GM21576 (cell line): ENCODE data around the gene COBL.

Source experiments
- ATAC-seq: cut with Tn5 transposase; IDR thresholded peaks from one replicate; pipeline ENCODE4 v1.9.1; 2021; ENCODE audit warnings: mild to moderate bottlenecking, moderate library complexity; ENCODE audit not compliant: unreplicated experiment

The COBL gene

DNA sequence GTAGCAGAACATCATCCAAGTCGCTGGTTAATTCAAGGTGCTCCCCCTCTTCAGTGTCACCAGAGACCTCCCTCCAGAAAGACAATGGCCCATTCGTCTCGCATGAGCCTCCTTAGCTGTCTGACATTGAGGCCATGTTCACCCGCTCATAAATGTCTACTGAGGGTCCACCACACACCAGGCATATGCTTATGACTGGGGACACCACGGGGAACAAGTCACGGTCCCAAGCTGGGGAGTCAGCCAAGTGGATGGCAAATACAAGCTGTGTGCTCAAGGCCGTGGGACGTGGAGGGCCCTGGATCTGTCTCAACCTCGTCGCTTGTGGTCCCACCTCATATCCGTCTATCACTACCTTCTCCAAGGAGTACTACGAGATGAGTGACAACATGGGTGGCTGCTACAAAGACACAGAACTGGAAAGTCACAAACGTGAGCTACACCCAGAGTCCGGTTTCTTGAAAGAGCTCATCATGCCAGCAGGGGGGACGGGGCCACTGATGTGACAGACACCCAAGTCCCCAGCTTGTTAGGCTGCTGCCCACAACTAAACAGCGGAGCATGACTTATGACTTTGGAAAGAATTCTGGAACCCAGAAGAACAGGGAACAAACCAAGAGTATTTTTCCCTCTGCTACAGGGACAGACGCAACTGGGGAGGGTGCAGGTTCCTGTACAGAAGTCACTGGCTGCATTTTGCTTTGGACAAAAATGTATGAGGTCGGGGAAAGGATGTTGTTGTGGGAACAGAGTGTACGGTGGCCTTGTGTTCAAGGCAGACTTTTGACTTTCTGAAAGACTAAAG is 189.6 kb downstream of the COBL start:
- no peak for ATAC-seq

DNA sequence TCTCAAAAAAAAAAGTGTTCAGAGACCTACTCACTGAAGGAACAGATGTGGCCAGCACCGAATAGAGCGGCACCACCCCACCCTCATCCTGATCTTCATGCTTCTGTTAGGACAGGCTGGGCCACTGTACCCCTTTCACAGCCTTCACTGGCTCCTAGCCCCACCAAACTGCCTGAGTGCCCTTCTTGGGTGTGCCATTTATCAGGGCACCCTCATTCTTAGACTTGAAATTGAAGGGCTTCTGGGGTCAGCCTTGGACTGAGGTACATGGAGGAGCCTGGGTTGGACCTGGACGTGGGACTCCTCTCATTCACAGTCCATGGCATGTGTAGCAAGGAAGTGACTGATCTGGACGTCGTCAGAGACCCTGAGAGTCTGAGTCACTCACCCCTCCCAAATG is 190.3 kb downstream of the COBL start:
- ATAC-seq = no peak

GRCh38 chr7:51124321-51124720 is 192.3 kb downstream of the COBL start:
- ATAC-seq = no peak

DNA sequence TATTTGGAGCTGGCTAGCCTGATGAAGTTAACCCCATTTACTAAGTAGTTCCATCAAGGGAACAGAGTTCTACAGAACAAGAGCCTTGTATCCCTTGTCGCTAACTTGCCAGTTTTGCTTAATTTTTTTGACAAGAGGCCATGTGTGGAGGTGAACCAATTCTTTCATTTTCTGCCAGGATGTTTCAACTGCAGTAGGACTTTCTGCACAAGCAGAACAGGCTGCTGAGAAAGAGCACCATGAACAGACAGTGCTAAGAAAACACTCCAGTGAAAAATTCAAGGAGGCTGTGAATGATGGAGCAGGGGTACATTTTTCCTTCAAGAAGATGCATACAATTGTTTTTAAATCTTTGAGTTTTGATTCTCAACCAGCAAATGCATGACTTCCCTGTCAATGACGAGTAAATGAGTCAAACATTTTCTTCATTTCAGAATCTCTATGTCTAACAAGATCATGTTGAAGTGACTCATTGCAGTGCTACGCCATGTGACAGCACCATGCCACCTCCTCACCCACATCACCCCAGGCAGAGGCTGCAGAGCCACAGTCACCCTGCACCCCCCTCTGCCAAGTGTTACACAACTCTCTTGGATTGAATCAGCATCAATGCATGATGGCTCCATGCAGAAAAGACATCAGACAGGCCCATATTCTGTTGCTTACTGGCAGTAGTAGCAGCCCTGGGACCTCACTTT is 193.1 kb downstream of the COBL start:
- no peak for ATAC-seq

DNA sequence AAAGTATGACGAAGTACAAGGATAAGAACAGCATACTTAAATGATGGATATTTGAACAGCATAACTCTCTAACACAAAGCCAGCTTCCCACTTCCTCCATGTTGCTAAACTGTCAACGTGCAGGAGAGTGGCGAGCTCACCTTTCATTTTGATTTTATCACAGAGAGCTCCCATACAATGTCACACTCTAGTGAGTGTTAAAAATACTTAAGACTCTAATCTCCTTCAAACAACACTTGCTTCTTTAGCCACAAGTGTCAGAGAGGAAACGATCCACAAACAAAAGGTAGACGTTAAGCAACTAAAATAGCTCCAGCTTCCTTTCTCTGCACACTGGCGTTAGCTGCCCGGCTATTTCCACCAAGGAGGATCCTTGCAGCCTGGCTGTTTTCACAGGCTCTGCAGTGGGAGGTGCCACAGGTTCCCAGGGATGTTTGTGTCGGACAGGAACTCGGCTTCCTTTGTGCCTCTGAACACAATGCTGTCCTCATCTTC is 194.6 kb downstream of the COBL start:
- no peak for ATAC-seq

DNA sequence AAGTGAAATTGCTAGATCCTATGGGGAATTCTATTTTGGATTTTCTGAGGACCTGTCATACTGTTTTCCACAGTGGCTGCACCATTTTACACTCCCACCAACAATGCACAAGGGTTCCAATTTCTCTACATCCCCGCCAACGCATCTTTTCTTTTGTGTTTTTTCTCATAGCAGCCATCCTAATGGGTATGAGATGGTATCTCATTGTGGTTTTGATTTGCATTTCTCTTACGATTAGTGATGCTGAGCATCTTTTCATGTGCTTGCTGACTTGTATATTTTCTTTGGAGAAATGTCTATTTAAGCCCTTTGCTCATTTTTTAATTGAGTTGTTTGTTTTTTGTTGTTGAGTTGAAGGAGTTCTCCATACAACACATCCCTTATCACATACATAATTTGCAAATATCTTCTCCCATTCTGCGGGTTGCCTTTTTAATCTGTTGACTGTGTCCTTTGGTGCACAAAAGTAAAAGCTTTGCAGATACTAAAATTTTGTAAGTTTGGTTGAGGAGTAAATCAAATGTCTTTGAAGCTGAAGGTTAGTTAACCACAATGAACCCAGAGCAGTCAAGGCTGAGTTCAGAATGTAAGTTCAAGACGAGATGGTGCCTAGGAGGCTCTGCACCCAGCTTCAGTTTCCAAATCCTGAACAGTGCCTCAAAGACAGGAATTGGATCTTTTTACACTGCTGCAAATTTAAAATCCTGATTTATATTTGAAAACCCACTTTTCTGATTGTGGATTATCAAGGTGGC is 195.4 kb downstream of the COBL start:
- ATAC-seq = no peak

- no peak for ATAC-seq
Observed at GRCh38 chr7:51118628-51119027, 198.0 kb downstream of the COBL start.

GRCh38 chr7:51114501-51114900 is 202.1 kb downstream of the COBL start:
- no peak for ATAC-seq

GRCh38 chr7:51113962-51114361 is 202.6 kb downstream of the COBL start:
- ATAC-seq = no peak

GRCh38 chr7:51113560-51113959 is 203.0 kb downstream of the COBL start:
- no peak for ATAC-seq

GRCh38 chr7:51111241-51111940 is 205.2 kb downstream of the COBL start:
- no peak for ATAC-seq

DNA sequence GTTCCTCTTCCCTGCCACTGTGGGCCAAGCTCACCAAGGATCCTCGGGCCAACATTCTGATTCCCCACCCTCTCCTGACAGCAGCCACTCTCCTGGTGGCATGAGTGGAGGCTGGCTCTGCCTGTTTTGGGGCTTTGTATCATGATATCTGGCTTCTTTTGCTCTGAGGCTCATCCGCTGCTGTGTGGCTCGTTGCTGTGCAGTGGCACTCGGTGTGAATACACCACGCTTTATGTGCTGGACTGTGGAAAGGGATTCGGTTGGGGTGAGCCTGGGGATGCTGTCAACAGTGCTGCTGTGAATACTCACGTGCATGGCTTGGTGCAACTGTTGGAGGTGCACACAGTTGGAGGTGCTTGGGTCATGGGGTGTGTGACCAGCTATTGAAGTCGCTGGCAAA is 208.5 kb downstream of the COBL start:
- ATAC-seq = no peak

GRCh38 chr7:51104278-51104677 is 212.3 kb downstream of the COBL start:
- ATAC-seq = no peak

DNA sequence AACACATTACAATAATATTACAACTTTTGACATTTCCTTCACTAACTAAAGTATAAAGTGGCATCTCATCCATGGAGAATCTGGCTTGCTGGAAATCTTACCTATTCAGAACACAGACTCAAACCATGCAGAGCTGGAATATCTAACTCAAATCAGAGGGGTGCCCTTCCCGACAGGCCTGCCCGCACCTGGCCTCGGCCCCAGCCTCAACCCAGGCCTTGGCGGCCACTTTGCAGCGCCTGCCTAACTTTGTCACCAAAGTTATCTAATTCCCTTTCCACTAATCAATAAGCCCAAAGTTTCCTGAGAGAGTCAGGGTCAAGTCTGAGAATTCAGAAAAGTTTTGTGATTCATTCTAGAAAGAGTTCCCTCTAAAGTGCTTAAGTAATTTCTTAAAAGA is 212.9 kb downstream of the COBL start:
- ATAC-seq = no peak

GRCh38 chr7:51102828-51103227 is 213.8 kb downstream of the COBL start:
- no peak for ATAC-seq

GRCh38 chr7:51101111-51101757 is 215.4 kb downstream of the COBL start:
- ATAC-seq = no peak

DNA sequence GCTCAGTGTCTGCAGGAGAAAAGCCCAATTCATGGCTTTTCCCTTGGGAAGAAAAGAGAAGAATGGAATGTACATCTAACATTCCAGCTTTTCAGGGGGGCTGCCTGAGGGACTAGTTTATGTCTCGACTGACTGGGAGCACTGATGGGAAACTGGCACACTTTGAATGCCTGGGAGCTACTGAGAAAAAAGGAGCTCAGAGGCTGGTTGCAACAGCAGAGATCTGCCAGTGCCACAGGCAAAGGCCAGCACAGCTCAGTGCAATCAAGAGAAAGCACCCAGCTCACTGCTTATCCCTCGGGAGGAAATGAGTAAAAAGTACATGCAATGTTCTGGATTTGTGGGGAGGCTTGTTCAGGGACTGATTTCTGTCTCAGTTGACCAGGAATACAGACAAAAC is 226.2 kb downstream of the COBL start:
- no peak for ATAC-seq

DNA sequence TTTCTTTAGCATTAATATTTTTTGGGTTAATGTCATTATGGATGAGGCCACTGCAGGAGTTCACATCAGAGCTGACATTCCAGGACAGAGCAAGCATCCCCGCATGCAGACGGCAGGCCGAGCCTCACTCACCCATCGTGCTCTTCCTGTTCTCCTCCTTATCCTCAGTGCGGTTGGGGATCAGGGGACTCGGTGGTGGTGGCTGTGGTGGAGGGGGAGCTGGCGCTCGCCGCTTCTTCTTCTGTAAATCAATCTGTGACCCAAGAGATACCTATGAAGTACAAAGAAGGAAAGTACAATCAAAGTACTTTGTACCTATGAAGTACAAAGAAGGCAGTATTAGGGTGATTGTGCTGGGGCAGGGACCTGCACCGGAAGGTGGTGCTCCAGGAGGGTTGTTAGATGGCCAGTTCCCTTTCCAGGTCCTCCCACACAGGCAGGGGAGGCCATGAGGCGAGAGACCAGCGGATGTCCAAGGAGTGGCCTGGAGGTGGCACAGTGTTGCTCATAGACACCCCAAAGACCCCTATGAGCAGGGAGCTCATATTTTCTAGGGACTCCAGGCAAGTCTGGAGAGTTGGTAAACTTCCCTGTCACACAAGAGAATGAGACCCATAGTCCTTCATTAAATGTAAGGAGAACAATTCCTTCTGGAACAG is 231.4 kb downstream of the COBL start:
- no peak for ATAC-seq

DNA sequence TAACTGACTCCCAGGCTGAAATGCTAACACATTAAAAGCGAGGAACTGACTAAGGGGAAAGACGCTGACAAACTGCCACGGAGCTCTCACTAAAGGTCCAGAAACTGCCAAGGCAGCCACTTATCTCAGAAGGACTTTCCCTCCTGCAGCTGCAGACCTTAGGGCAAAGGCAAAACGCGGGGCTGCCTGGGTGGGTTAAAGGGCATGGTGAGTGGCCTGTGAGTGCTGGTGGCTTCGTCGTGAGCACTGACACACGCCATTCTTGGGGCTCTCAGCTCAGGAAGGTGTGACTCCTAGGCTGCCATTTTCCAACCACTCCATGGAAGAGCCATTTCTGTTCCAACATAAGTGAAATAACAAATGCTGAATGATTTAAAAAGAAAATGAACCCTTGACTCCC is 232.5 kb downstream of the COBL start:
- ATAC-seq = no peak

- ATAC-seq = no peak
Observed at GRCh38 chr7:51082940-51083533, 233.6 kb downstream of the COBL start.
